ENCODE measurements around the gene LGALSL. TPM values are rescaled to one million over a fixed set of nuclear protein-coding genes. Genes with fewer than 3 reads are reported as not detected.

LGALSL gene
- total and polyA plus RNA-seq, 2 of the 13 experiments (the other 11 are each of a cell fraction or from before 2014, with no cell fraction given) = 15.4 to 20.0 TPM

DNA sequence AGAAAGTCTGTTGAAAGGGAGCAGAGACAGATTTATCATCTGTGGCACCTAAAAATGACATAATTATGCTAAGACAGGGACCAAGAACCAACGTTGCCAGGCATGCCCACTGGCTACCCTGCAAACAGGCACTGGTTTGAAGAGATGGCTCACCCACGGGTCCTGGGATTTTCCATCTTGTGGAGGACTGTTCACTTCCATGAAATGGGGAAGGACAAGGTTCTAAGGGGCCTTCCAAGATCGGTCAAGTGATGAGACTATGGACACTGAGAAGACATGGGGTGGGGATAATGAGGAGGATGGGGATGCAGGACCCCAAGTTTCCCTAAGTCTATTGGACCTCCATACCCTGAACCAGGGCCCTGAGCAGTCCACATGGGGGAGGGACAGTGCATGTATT is 18.9 kb downstream of the LGALSL start:
- H3K9ac ChIP-seq (ENCODE audit: insufficient read depth, low read depth, low read length) = no peak overlapping the region
- in situ Hi-C loops (cut with HindIII; ENCODE audit: extremely low pct_ligation_motif_present, low pct_unique_long_range_greater_than_20kb) (no loop called here), intact Hi-C loops (cut with micrococcal nuclease; ENCODE audit: unreplicated experiment) (no loop called here)
- H3K4me3 ChIP-seq (replicated peaks in 1 of 3; ENCODE audit: insufficient read depth in 1 of 3, low read depth in 2 of 3, low read length in 3 of 3) = no peak overlapping the region
- peaks cover 0 to 11% of the 10 kb centered on the region in 2 experiments; a peak in 3 of 5 replicates for H3K27me3 ChIP-seq (ENCODE audit: control insufficient read depth in 1 of 2, insufficient read depth in 2 of 2, low read length in 2 of 2)
- H4K20me1 ChIP-seq (ENCODE audit: insufficient read depth, low read length) = no peaks in the 10 kb centered on the region
- no peak for TF ChIP-seq ZNF296 (CRISPR knock-in tag; conservative IDR thresholded peaks at IDR 0.05)
- TF ChIP-seq RAD51 (IDR thresholded peaks at IDR 0.05; ENCODE audit: borderline replicate concordance) = no peak
- TF ChIP-seq ZNF484 (CRISPR knock-in tag; IDR thresholded peaks at IDR 0.05; ENCODE audit: borderline replicate concordance, low read depth) = no peak
- no peak for TF ChIP-seq POLR2A (IDR thresholded peaks at IDR 0.05; ENCODE audit: insufficient read depth in 1 of 2, low read depth in 2 of 2, low read length in 2 of 2)
- no peak for TF ChIP-seq U2AF1 (optimal IDR thresholded peaks at IDR 0.05; ENCODE audit: low read depth, low read length)
- no peak for TF ChIP-seq ZNF577 (CRISPR knock-in tag; IDR thresholded peaks at IDR 0.05; ENCODE audit: borderline replicate concordance, low read depth)
- no peak for TF ChIP-seq JARID2 (CRISPR knock-in tag; IDR thresholded peaks at IDR 0.05; ENCODE audit: insufficient replicate concordance)
- TF ChIP-seq, protein P1, sequence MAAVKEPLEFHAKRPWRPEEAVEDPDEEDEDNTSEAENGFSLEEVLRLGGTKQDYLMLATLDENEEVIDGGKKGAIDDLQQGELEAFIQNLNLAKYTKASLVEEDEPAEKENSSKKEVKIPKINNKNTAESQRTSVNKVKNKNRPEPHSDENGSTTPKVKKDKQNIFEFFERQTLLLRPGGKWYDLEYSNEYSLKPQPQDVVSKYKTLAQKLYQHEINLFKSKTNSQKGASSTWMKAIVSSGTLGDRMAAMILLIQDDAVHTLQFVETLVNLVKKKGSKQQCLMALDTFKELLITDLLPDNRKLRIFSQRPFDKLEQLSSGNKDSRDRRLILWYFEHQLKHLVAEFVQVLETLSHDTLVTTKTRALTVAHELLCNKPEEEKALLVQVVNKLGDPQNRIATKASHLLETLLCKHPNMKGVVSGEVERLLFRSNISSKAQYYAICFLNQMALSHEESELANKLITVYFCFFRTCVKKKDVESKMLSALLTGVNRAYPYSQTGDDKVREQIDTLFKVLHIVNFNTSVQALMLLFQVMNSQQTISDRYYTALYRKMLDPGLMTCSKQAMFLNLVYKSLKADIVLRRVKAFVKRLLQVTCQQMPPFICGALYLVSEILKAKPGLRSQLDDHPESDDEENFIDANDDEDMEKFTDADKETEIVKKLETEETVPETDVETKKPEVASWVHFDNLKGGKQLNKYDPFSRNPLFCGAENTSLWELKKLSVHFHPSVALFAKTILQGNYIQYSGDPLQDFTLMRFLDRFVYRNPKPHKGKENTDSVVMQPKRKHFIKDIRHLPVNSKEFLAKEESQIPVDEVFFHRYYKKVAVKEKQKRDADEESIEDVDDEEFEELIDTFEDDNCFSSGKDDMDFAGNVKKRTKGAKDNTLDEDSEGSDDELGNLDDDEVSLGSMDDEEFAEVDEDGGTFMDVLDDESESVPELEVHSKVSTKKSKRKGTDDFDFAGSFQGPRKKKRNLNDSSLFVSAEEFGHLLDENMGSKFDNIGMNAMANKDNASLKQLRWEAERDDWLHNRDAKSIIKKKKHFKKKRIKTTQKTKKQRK (IDR thresholded peaks at IDR 0.05; ENCODE audit: low read length) = no peak
- no peak for TF ChIP-seq ZNF33A (CRISPR knock-in tag; IDR thresholded peaks at IDR 0.05; ENCODE audit: borderline replicate concordance)
- no peak for TF ChIP-seq ZNF563 (CRISPR knock-in tag; IDR thresholded peaks at IDR 0.05)
- no peak for TF ChIP-seq HOXD1 (CRISPR knock-in tag; IDR thresholded peaks at IDR 0.05)
- CTCF ChIA-PET (ENCODE audit: low intra/inter-chr PET ratio, low total read pairs) = no interaction called here
- 25% methylated on average over 3 of the region's 3 CpGs for WGBS (ENCODE audit: low lambda C conversion rate)
- POLR2A ChIA-PET = no interaction called here
- no peaks in the 10 kb centered on the region for H3K79me2 ChIP-seq (ENCODE audit: insufficient read depth, low read length)
- no peaks in the 10 kb centered on the region for H3K36me3 ChIP-seq (replicated peaks in 1 of 2; ENCODE audit: control insufficient read depth in 1 of 2, insufficient read depth in 2 of 2, low read length in 2 of 2)
- no TSS peak for BruUV-seq (replicated peaks)
- 0 out of 3 replicates have a peak, but pooled peaks have one; percentile 30 for ATAC-seq
- DNase-seq (ENCODE audit: low spot score) = no peak
- H3K4me1 ChIP-seq (ENCODE audit: insufficient read depth, low read length) = peaks cover 16% of the 10 kb centered on the region
- no peak overlapping the region for H2AFZ ChIP-seq (ENCODE audit: low read length)
- no peaks in the 10 kb centered on the region for H3K9me3 ChIP-seq (ENCODE audit: low read length)
- no peak overlapping the region for H3K4me2 ChIP-seq (ENCODE audit: low read depth, low read length)
- H3K27ac ChIP-seq (ENCODE audit: extremely low read length, insufficient read depth, low read length) = no peak overlapping the region
- FAIRE-seq = no peak
